GM12892 (cell line): ENCODE results near the gene KIRREL3.

Source experiments
- POLR2A ChIP-seq: IDR thresholded peaks from 2 replicates; pipeline ENCODE4 v1.6.1; 2011; ENCODE audit warnings: low read depth, low read length, control low read depth
- POLR2AphosphoS5 ChIP-seq: IDR thresholded peaks from 2 replicates; pipeline ENCODE4 v1.6.1; 2011; ENCODE audit warnings: low read depth, low read length, control low read depth

GRCh38 chr11:126432525-126432924 is 568.0 kb downstream of the KIRREL3 start:
- TF ChIP-seq POLR2AphosphoS5 (no peak), POLR2A (no peak)
